Stimulated activated CD8-positive, alpha-beta memory T cell treated with anti-CD3 and anti-CD28 coated beads, Interleukin-7, amount 100 ng/mL, for 4 hours (primary cell): Measurements from ENCODE around the gene ALDH1B1.

Experiments used
- DNase-seq, 2 donors: peaks; one replicate each; pipeline ENCODE4 v3.0.0-alpha.2; 2020; ENCODE audit warnings: low read depth in 2 of 2

The ALDH1B1 gene

GRCh38 chr9:38416461-38416860 is 24.0 kb downstream of the ALDH1B1 start:
- DNase-seq = no peak

GRCh38 chr9:38417003-38417945 is 24.8 kb downstream of the ALDH1B1 start:
- DNase-seq = no peak

GRCh38 chr9:38418366-38418765 is 25.9 kb downstream of the ALDH1B1 start:
- DNase-seq = no peak

- DNase-seq = no peak
These were observed 26.7 kb downstream of the ALDH1B1 start for GRCh38 chr9:38419181-38419580.

GRCh38 chr9:38421498-38422211 is 29.2 kb downstream of the ALDH1B1 start:
- no peak for DNase-seq

- DNase-seq = no peak
These were observed 30.2 kb downstream of the ALDH1B1 start for GRCh38 chr9:38422555-38423260.

- DNase-seq = no peak
These were observed 30.9 kb downstream of the ALDH1B1 start for GRCh38 chr9:38423273-38423972.

GRCh38 chr9:38423973-38424843 is 31.7 kb downstream of the ALDH1B1 start, which contains the start of gene IGFBPL1:
Gene IGFBPL1, minus strand, starts transcription at chr9:38424454. Its CDS starts 30 bp downstream, at chr9:38424424.
- no peak for DNase-seq

GRCh38 chr9:38424918-38425317 is 32.4 kb downstream of the ALDH1B1 start:
- no peak for DNase-seq

- DNase-seq = no peak
These were observed 35.6 kb downstream of the ALDH1B1 start for GRCh38 chr9:38428062-38428461.

GRCh38 chr9:38431116-38431515 is 38.6 kb downstream of the ALDH1B1 start:
- DNase-seq = no peak

- DNase-seq = no peak
These were observed 40.5 kb downstream of the ALDH1B1 start for GRCh38 chr9:38432922-38433510.

GRCh38 chr9:38434365-38434764 is 41.9 kb downstream of the ALDH1B1 start:
- no peak for DNase-seq

- DNase-seq = no peak
These were observed 42.4 kb downstream of the ALDH1B1 start for GRCh38 chr9:38434853-38435252.

GRCh38 chr9:38435521-38435920 is 43.0 kb downstream of the ALDH1B1 start:
- no peak for DNase-seq

GRCh38 chr9:38436708-38437107 is 44.2 kb downstream of the ALDH1B1 start:
- DNase-seq = no peak

- DNase-seq = no peak
These were observed 44.8 kb downstream of the ALDH1B1 start for GRCh38 chr9:38437193-38437823.

- DNase-seq = no peak
These were observed 46.9 kb downstream of the ALDH1B1 start for GRCh38 chr9:38439291-38439915.

- no peak for DNase-seq
These were observed 47.4 kb downstream of the ALDH1B1 start for GRCh38 chr9:38439916-38440301.
